HG03097 (cell line): ENCODE data around the gene RUSC2.
"Not testable (repeated sequence)": the region's sequence is repeated elsewhere in the genome, so short reads cannot be mapped to it uniquely, and the experiment has no call there.

Source experiments
- ATAC-seq: cut with Tn5 transposase; IDR thresholded peaks from one replicate; pipeline ENCODE4 v1.9.1; 2021; ENCODE audit not compliant: unreplicated experiment, low FRiP score

Gene RUSC2

DNA sequence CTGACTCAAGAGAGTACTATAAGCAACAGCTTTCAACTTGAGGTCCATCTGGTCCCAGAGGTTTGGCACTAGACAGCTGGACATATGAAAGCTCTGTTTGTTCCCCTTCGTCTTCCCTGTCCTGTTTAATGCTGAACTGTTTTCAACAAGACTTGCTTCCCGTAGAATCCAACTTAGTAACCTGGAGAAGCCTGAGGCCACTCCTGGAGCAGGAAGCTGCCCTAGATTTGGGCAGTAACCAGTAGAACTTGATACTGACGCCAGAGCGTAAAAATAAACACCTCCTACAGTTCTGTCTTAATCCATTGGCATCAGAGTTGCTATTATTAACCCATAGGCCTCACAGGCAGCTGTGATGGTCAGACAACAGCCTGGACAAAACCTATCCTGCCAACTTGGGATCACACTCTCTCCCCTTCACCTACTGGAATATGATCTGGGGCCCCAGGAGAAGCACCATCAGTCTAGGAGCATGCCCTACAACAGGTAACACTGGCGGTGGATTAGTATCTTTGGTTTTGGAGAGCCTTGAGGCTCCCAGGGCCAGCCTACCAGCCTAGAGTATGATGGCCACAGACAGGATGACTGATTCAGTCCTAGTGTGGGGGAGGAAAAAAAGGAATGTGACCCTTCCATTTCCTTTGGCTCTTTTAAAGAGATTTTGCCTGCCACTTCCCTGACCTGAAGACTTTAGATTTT lies 29.2 kb downstream of the RUSC2 start:
- ATAC-seq = no peak

DNA sequence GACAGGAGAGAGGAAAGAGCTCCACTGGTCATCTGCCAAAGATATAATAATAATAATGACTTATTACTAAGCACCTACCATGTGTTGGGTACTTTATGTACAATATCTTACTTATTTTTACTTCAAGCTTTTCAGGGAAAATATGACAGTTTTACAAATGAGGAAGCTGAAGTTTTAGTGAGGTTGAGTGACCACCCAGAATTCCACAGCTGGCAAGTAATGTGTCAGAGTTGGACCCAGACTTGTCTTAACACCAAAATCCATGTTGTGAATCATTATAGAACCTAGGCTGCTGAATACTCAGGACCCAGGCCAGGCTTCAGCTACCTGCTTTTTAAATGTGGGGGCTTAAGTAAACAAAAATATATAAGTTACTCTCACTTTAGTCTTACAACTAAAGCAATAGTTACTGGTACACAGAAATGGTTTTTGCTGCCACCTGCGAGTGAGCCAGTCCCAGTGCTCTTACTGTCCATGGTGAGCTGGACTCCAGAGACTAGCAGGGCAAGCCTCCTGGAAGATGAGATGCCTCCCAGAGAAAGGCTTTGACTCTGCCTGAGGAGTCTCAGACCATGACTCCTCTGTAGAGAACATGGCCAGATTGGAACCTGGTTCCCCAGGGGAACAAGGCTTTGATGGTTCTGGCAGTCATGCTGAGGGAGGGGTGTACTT lies 29.9 kb downstream of the RUSC2 start:
- ATAC-seq = no peak

DNA sequence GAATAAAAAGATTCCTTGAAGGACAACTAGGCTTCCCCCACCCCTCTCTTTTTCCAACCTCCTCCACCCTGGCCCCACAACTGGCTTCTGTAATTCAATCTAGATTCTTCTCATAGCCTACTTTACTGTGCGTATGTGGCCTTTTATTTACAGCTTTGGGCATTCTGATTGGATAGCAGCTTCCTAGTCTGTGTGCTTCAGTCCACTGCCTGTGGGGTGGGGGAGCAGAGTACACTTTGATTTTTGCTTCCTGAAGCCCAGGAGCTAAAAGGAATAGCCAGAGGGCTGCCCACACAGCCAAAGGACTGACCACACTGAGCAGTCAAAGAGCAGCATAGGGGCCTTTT lies 30.4 kb downstream of the RUSC2 start:
- no peak for ATAC-seq

DNA sequence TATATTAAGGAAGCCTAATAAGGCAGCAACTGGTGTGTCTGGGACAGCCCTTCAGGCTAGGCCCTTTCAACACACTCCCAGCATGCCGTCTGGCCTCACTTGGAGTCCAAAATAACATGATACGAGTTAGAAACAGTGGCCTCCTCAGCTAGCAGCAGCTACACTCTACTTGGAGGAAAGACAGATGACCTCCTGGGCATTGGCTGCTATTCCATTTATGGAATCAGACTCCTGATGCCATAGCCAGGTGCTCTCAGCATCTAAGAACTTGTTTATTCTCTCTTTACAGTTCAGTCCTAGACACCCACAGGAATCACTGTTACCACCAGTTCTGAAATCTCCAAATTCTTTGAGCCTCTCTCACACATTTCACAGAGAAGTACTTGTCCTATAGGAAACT lies 31.8 kb downstream of the RUSC2 start:
- no peak for ATAC-seq

DNA sequence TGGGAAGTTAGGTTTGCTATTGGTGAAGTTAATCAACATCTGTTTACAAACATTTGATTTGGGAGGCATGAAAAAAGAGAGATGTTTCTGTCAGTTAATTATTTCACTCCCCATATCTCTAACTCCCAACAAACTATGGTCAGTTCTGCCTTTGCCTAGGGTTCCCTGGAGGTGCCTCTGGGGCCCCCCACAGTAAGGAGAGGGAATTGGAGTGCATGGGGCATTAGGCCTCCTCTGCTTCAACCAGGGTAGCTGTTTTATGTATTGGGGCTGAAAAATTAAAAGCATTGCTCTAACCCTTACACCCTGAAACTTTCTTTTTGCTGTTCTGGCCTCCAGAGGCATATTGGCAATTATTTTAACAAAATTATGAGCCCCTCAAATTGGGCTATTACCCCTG lies 32.3 kb downstream of the RUSC2 start:
- ATAC-seq = no peak

DNA sequence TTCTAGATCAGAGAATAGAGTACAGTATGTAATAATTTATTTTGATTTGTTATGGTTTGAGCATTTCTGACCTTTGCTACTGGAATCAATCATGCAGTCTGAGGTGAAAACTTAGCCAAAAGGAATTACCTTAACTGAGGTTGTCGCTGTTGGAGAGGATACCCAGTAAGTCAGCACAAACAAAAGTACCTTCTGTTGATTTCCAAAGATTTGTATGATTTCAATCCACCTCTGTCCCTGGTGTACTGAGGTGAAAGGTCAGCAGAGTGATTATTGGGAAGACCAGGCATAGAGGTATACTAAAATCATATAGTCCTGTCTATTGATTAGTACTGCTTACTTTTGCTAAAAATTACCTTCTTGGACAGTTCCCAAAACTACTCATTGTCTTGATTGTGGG lies 32.8 kb downstream of the RUSC2 start:
- no peak for ATAC-seq

DNA sequence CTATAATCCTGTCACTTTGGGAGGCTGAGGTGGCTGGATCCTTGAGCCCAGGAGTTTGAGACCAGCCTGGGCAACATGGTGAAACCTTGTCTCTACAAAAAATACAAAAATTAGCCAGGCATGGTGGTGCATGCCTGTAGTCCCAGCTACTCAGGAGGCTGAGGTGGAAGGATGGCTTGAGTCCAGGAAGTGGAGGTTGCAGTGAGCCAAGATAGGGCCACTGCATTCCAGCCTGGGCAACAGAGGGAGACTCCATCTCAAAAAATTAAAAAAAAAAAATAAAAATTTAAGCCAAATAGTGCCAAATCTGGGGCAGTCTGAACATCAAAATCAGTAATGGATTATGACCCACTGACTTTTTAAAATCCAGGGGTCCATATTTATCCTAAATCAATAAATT lies 33.6 kb downstream of the RUSC2 start:
- not testable (repeated sequence) for ATAC-seq

DNA sequence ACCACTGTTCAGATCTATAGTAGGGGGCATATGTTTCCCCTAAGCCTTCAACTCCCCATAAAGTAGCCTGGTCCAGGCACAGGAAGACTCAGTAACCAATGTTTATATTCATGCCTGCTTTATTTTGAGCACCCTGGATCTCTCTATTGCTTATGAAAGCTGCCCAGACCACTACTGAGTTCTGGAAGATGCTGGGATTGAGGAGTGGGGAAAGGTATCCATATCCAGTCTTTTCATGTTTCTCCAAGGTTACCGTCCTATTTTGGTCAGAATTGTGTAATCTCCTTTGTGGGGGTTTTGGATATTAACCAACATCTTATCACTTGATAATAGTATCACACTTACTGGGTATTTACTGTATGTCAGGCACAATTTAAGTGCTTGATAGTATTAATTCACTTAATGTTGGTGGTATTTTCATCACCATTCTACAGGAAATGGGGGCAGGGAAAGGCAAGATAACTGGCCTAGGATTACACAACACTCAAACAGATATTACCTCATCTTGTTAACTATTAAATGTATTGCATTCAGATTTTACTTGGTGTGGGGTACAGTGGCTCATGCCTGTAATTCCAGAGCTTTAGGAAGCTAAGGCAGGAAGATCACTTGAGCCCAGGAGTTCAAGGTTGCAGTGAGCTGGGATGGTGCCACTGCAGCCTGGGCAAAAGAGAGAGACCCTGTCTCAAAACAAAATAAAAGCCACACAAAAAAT lies 36.3 kb downstream of the RUSC2 start:
- no peak for ATAC-seq

DNA sequence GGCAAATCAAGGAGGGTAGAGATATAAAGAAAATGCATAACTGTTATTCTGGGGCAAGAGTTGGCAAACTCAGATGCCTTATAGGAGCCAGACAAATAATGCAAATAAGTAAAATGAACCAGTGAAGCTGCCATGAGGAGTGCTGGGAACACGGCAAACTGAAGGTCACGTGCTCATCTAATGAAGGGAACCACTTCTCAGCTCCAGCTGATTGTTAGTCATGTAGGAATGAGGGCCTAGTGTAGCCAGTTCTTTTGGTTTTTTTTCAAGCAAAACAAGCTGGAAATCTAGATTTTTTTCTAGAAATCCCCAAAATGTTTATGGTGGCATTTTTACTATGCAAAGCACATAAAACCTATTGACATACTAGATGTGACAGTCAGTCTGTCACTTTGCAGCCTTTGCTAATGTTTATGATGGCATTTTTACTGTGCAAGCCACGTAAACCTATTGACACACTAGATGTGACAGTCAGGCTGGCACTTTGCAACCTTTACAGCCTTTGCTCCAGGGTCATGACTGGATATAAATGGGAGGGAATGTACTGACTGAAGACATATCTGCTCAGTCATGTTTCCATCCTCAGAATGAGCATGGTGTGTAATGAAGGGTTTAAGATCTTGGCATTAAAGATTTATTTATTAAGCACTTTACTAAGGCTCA lies 39.4 kb downstream of the RUSC2 start:
- no peak for ATAC-seq

DNA sequence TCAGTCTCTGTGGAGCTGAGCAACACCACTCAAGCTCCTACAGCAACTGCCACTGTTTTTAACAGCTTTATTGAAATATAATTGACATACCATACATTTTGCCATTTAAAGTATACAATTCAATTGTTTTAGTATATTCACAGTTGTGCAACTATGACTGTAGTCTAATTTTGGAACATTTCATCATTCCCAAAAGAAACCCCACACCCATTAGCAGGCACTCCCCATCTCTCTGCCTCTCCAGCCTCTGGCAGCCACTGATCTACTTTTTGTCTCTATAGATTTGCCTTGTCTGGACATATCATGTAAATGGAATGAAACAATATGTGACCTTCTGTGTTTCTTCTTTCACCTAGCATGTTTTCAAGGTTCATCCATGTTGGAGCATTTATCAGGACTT lies 43.5 kb downstream of the RUSC2 start:
- ATAC-seq = no peak

DNA sequence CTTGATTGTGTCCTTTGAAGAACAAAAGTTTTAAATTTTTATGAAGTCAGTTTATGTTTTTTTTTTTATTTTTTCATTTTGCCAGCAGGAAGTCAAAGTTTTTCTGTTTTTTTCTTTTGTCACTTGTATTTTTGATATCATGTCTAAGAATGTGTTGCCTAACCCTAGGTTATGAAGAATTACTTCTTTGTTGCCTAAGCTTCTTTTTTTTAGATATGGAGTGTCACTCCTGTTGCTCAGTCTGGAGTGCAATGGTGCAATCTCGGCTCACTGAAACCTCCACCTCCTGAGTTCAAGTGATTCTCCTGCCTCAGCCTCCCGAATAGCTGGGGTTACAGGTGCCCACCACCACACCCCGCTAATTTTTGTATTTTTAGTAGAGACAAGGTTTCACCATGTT lies 45.0 kb downstream of the RUSC2 start:
- not testable (repeated sequence) for ATAC-seq

DNA sequence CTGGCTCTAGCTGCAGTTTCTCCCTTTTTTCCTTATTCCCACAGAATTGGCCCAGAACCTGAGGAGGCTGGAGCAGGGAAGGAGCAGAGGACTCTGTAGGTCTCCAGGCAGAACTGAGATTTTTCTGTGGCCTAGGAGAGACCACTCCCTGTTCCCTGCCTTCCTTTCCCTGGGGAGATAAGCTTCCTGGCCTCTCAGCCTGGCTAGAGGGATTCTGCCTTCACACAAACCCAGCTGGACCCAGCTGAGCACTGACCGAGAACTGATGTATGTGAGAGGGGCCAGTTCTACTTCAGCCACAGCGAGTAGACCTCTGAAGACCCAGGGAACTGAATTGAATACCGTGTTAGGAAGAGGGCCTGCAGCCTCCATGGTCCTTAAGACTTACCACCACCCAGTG lies 48.0 kb downstream of the RUSC2 start:
- ATAC-seq = no peak

DNA sequence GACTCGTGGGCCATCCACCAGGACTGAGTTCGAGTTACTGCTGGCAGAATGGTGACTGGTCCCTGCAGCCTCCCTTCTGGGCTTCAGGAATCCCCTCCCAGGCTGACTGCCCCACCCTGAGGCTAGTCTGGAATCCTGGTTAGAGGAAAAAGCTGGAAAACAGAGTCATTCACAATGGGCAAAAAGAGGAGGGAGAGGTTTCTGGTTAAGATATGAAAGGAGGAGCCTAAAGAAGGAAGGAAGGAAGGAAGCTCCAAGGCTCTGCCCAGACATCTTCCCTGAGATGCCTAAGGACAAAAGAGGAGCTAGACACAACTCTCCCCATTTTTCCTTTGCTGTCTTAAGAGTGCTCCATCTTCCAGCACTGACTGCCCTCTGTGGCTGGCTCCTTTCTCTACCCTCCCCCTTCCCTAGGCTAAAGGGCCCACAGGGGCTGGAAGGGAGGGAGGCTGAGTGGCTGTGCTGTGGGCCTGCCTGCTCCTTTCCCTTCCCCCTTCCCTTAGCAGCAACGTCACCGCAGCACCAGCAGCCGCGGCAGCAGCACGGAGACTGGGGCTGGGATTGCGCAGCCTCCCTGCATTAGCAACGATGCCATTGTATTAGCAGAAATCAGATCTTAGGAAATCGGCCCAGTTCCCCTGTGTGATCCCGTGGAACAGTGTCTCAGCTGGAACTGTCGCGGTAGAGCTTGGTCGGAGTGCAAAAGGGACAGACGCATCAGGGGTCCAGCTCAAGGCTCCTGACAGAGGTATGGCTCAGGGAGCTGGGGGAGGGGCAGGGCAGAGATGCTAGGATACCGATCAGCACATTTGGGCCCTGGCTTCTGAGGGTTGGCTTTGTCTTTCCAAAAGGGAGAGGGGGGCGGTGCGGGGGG lies 48.7 kb downstream of the RUSC2 start:
- ATAC-seq = no peak
